Mammary epithelial cell (primary cell): ENCODE results near the gene JMJD1C.

ENCODE experiments used
- EZH2 ChIP-seq: IDR thresholded peaks from 2 replicates; pipeline ENCODE4 v1.6.1; 2012; ENCODE audit warnings: low read length, inconsistent platforms, borderline replicate concordance
- TF ChIP-seq, protein P1 (sequence below), 2 donors: IDR thresholded peaks in 1 of 2; conservative IDR thresholded peaks in 1 of 2; 2 replicates each; pipeline ENCODE4 v1.5.1; 2011 to 2012; ENCODE audit warnings: inconsistent platforms in 2 of 2, low read length in 2 of 2, mild to moderate bottlenecking in 2 of 2, control low read depth in 1 of 2, low read depth in 1 of 2; ENCODE audit not compliant: insufficient read depth in 1 of 2; ENCODE audit errors: extremely low read depth in 1 of 2

DNA sequence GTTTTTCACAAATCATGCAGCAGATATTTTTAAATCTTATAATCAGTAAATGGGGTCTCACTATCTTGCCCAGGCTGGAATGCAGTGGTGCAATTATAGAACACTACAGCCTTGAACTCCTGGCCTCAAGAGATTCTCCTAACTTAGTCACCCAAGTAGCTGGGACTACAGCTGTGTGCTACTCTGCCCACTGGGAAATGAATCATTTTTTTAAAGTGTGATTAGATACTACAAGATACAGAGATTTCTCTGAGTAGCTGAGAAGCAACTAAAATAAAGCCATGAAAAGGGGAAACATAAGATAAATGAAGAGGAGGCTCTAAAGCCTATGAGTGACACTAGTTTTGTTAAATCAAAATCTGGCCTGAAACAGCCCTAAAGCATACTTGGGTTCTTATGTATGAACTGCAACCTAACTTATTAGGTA, 119.7 kb downstream of the JMJD1C start:
- TF ChIP-seq, protein P1, sequence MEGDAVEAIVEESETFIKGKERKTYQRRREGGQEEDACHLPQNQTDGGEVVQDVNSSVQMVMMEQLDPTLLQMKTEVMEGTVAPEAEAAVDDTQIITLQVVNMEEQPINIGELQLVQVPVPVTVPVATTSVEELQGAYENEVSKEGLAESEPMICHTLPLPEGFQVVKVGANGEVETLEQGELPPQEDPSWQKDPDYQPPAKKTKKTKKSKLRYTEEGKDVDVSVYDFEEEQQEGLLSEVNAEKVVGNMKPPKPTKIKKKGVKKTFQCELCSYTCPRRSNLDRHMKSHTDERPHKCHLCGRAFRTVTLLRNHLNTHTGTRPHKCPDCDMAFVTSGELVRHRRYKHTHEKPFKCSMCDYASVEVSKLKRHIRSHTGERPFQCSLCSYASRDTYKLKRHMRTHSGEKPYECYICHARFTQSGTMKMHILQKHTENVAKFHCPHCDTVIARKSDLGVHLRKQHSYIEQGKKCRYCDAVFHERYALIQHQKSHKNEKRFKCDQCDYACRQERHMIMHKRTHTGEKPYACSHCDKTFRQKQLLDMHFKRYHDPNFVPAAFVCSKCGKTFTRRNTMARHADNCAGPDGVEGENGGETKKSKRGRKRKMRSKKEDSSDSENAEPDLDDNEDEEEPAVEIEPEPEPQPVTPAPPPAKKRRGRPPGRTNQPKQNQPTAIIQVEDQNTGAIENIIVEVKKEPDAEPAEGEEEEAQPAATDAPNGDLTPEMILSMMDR (conservative IDR thresholded peaks at IDR 0.05 in 1 of 2, IDR thresholded peaks at IDR 0.05 in 1 of 2; ENCODE audit: extremely low read depth in 1 of 2, insufficient read depth in 1 of 2, low read depth in 1 of 2, low read length in 2 of 2), result no peak
- TF ChIP-seq EZH2, result no peak
